ENCODE measurements around the gene EGF.

GRCh38 chr4:109870061-109870460, 42.6 kb upstream of the EGF start:
- TF ChIP-seq CTCF (conservative IDR thresholded peaks at IDR 0.05; ENCODE audit: low read depth, low read length) (no peak), EZH2 (IDR thresholded peaks at IDR 0.05; ENCODE audit: borderline replicate concordance, low read depth, low read length, poor library complexity, severe bottlenecking) (no peak)

All from A673 (cell line).